SK-N-MC (cell line): ENCODE measurements around the gene CRISP1.

Source experiments
- EZH2 ChIP-seq: fragments of 200-600 bp; sonication (generic); IDR thresholded peaks from one replicate; pipeline ENCODE4 v1.6.1; 2017; ENCODE audit warnings: antibody characterized with exemption
- POLR2AphosphoS5 ChIP-seq: IDR thresholded peaks from 2 replicates; pipeline ENCODE4 v1.6.1; 2012; ENCODE audit warnings: mild to moderate bottlenecking, low read depth, low read length, borderline replicate concordance

GRCh38 chr6:49847014-49847413 lies 19.3 kb downstream of the CRISP1 start:
- TF ChIP-seq EZH2 (no peak), POLR2AphosphoS5 (no peak)
